ENCODE results near the gene MXD1.
A peak's percentile ranks its signal among the peaks of the same experiment; 100 is the strongest.

The MXD1 gene

DNA sequence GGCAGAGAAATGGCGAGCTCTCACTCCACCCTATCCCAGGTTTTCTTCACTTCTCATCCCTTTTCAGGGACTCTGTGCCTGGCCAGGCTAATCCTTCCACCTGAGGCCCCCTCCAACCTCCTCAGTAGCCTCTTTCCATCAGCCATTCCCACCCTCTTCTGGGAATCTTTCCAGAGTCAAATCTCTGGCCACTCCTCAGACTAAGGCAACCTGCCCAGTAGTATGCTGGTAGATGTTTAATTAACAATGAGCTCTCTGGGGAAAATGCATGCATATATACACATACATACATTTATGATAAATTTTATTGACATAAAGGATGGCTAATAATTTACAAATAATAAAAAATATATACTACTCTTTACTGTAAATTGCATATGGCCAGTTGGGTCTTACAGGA lies 57.9 kb downstream of the MXD1 start:
- DNase-seq, result no peak
- intact Hi-C loops (cut with DNase I), result no loop called here

GRCh38 chr2:69973335-69973735 lies 58.4 kb downstream of the MXD1 start:
- intact Hi-C loops (cut with DNase I), result no loop called here
- peak in 1 of 10 donors; percentile 65 for DNase-seq

DNA sequence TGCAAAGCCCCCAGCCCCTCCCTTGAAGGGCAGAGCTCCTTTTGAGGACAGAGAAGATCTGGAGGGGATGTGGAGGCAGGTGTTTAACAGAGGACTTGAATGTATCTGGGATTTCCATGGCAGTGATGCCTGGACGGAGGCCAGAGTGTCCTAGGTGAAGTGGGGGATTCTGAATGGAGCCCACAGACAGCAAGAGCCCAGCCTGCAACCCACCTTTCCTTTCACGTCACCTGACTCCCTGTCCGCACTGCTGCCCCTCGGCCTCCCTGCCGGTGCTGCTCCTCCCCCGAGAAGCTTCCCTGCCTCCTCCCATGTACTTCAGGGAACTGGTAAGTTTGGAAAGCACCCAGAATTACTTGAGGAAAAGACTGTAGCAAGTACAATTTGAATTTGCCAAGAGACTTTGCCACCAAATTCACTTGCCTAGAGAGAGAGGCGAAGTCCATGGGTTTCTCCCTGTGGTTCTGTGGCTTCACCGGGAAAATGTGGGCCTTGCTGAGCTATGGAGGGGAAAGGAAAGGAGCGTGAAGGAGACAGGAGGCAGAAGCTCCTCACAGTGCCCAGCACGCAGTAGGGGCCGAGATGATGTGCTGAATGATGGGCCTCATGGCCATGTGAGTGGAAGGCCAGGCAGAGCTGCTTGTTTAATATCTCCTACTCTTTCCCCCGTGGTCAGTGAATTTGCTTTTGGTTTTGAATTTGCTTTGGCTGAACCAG lies 60.4 kb downstream of the MXD1 start:
- intact Hi-C loops (cut with DNase I), result no loop called here
- peak in 2 of 10 donors; percentile 39 to 60 for DNase-seq

- DNase-seq, result peak in 2 of 10 donors; percentile 45 to 66
- intact Hi-C loops (cut with DNase I), result no loop called here
Measured at GRCh38 chr2:69975853-69976462, 61.0 kb downstream of the MXD1 start.

DNA sequence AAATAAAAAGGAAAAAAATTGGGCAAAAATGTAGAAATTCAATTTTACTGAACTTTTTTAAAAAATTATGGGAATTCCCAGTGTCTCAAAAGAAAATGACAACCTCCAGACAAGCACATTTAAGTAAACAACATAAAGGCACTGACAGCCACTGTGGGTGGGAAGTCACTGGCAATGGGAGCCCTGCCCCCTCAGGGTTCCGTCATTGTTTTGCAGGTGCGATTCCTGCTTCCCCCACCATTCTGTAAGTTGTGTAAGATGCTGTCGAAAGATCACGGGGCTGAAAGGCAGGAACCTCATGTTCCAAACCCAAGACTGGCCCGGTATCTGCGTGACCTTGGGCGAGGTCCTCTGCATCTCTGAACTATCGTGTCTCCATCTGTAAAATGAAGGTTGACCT lies 62.3 kb downstream of the MXD1 start:
- DNase-seq, result peak in 2 of 10 donors; percentile 38 to 75
- intact Hi-C loops (cut with DNase I), result no loop called here

- intact Hi-C loops (cut with DNase I), result no loop called here
- peak in 3 of 10 donors; percentile 12 to 45 (median 28) for DNase-seq
Measured at GRCh38 chr2:69977906-69978482, 63.1 kb downstream of the MXD1 start.

DNA sequence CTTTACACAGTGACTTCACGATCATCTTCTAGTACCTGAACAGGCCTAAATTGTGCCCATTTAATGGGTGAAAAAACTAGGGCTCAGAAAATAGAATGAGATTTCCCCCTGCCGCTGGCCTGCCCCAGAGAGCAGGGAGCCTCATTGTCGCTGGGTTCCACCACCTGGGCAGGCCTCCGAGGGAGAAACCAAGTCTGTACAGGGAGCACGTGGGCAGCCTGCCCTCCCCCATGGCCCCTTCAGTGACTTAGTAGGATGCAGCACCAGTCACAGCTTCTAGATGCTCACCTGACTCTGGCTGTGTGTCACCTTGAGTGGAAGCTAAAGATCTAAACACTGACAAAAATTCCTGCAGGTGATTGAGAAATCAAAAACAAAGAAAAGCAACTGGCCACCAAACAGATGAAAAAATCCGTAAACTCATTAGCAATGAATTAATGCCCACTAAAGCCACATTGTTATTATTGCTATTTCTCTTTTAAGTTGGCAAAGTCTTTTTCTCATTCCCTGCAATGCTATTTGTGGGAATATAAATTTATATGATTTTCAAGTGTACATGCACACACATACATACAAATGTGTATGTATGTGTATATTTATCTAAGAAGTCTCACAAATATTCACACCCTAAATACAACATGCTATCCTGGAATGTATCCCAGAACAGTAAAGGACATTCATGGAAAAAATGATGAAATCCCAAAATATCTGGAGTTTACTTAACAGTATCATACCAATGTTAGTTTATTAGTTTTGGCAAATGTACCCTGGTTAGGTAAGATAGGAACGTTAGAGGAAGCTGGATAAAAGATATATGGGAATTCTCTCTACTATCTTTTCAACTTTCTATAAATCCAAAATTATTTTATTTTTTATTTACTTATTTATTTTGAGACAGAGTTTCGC lies 65.2 kb downstream of the MXD1 start:
- peak in 3 of 10 donors; percentile 3 to 59 (median 30) for DNase-seq

DNA sequence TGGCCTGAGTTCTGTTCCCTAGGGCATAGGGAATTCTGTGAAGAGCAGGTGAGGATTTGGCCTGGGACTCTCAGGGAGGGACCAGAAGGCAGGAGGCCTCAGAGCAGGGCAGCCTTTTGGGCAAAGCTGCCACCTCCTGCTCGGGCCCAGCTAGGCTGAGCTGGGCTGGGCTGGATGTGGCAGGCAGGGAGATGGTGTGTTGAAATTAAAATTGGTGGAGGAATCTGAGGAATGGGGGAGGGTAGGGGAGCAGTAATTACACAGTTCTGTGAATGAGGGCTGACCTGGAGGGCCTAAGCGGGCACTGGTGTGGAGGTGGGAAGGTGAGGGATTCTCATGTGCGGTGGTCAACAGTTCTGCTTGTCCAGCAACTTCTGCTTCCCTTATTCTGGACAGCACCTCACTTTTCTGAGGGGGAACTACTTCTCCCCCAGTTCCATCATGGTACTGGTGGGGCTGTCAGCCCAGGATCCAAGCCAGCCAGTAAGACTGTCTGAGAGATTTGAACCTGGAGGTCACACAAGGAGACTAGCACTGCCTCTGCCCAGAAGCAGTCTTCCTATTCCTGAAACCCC lies 68.6 kb downstream of the MXD1 start:
- intact Hi-C loops (cut with DNase I), result no loop called here
- DNase-seq, result peak in 2 of 10 donors; percentile 5 to 55

More for the DNA sequence above, 65.2 kb downstream of the MXD1 start:
- intact Hi-C loops (cut with DNase I), result no loop called here

GRCh38 chr2:69985216-69985615 lies 70.3 kb downstream of the MXD1 start:
- intact Hi-C loops (cut with DNase I), result no loop called here
- peak in 1 of 10 donors; percentile 5 for DNase-seq

- intact Hi-C loops (cut with DNase I), result no loop called here
- peak in 3 of 10 donors; percentile 24 to 66 (median 34) for DNase-seq
Measured at GRCh38 chr2:69985688-69986087, 70.8 kb downstream of the MXD1 start.

- DNase-seq, result peak in 1 of 10 donors; percentile 57
- intact Hi-C loops (cut with DNase I), result no loop called here
Measured at GRCh38 chr2:69986691-69987090, 71.8 kb downstream of the MXD1 start.

GRCh38 chr2:69988086-69988635 lies 73.3 kb downstream of the MXD1 start:
- DNase-seq, result no peak
- intact Hi-C loops (cut with DNase I), result no loop called here

DNA sequence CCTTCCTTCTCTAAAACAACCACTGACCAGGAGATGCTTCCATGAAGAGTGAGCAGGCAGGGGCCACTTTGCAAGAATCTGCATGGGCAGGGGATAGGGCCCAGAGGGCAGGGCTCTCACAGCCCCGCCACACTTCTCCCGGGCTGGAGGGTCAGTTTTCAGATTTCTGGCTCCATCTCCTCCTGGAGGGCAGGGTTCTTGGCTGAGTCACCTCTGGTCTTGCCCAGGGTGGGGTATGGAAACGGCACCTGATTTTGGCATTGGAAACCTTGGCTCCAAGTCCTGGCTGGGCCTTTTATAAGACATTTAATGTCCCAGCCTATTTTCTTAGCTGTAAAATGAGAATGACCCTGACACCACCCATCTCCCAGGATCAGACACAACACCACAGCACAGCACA lies 74.1 kb downstream of the MXD1 start:
- peak in 1 of 10 donors; percentile 18 for DNase-seq
- intact Hi-C loops (cut with DNase I), result no loop called here

GRCh38 chr2:69989441-69990105 lies 74.7 kb downstream of the MXD1 start:
- intact Hi-C loops (cut with DNase I), result no loop called here
- peak in 1 of 10 donors; percentile 59 for DNase-seq

Data from posterior cingulate gyrus (tissue), 11 donors.